ENCODE data around the gene LSP1.

LSP1 gene

DNA sequence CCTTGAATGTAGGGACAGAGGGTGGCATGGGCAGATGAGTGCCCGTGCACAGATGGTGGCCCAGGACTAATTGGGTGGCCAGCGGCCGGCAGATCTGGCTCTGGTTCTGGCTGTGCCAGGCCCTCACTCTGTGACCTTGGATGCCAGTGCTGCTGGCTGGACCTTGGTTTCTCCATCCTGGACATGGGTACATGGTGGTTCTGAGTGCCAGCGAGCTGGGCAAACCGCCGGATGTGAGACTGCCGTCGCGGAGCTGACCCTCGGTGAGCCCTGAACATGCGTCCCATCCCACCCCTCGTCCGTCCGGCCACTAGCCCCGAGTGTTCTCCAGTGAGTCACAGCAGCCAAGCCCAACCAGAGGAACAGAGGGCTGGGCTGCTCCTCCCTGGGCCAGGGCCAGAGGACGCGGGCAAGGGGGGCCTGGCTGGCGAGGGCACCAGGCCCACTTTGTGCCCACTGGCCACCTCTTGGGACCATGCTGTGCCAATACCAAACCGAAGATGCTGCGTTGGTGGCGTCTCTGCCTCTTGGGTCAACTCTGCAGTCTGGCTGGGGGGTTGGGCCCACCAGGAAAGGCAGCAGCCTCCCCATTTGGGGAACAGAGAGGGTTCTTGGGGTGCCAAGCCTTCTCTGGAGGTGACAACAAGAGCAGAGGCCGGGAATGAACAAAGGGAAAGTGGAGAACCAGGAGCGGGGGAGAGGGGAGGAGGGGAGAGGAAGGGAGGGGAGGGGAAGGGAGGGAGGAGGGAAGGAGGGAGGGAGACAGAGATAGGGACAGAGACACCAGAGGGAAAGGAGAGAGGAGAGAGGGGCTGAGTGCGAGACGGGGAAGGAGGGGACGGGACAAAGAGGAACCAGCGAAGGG is 10.7 kb downstream of the LSP1 start:
- Histone ChIP-seq H3K4me3 (replicated peaks; ENCODE audit: insufficient read depth, low read length) (no peak overlapping the region), H3K27ac (replicated peaks) (no peak overlapping the region), H3K27me3 (ENCODE audit: insufficient read depth, poor library complexity, severe bottlenecking) (no peaks in the 10 kb centered on the region)
- TF ChIP-seq GABPA (IDR thresholded peaks at IDR 0.05; ENCODE audit: low read depth): no peak
- 0 out of 2 replicates have a peak, but pooled peaks have one; percentile 12 for TF ChIP-seq POLR2AphosphoS5 (IDR thresholded peaks at IDR 0.05; ENCODE audit: low read depth)
- TF ChIP-seq SPI1 (IDR thresholded peaks at IDR 0.05; ENCODE audit: borderline replicate concordance, low read depth): no peak
- no peak for DNase-seq (ENCODE audit: low read depth in 1 of 2, low spot score in 1 of 2)

DNA sequence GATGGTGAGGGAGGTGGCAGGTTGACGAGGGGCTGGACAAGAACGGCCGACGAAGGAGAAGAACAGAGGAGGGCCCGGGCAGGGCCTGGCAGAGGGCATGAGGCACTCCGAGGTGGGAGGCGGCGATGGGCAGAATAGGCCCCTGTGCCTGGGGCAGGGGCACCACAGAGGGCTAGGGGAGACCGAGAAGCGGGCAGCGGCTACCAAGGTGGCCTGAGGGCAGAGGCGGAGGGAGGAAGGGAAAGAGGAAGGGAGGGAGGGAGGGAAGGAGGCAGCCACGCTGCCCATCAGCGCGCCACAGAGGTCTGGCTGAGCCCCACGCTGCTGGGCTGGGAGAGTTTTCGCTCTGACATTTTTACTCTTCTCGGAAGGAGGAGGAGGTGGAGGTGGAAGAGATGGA is 11.3 kb downstream of the LSP1 start:
- H3K4me3 ChIP-seq (replicated peaks; ENCODE audit: insufficient read depth, low read length): no peak overlapping the region
- H3K27me3 ChIP-seq (ENCODE audit: insufficient read depth, poor library complexity, severe bottlenecking): no peaks in the 10 kb centered on the region
- H3K27ac ChIP-seq (replicated peaks): no peak overlapping the region
- TF ChIP-seq POLR2AphosphoS5 (IDR thresholded peaks at IDR 0.05; ENCODE audit: low read depth) (no peak), SPI1 (IDR thresholded peaks at IDR 0.05; ENCODE audit: borderline replicate concordance, low read depth) (no peak), GABPA (IDR thresholded peaks at IDR 0.05; ENCODE audit: low read depth) (no peak)
- TF ChIP-seq, protein P1, sequence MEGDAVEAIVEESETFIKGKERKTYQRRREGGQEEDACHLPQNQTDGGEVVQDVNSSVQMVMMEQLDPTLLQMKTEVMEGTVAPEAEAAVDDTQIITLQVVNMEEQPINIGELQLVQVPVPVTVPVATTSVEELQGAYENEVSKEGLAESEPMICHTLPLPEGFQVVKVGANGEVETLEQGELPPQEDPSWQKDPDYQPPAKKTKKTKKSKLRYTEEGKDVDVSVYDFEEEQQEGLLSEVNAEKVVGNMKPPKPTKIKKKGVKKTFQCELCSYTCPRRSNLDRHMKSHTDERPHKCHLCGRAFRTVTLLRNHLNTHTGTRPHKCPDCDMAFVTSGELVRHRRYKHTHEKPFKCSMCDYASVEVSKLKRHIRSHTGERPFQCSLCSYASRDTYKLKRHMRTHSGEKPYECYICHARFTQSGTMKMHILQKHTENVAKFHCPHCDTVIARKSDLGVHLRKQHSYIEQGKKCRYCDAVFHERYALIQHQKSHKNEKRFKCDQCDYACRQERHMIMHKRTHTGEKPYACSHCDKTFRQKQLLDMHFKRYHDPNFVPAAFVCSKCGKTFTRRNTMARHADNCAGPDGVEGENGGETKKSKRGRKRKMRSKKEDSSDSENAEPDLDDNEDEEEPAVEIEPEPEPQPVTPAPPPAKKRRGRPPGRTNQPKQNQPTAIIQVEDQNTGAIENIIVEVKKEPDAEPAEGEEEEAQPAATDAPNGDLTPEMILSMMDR (IDR thresholded peaks at IDR 0.05; ENCODE audit: insufficient read depth, low read length): no peak
- TF ChIP-seq, protein P2, sequence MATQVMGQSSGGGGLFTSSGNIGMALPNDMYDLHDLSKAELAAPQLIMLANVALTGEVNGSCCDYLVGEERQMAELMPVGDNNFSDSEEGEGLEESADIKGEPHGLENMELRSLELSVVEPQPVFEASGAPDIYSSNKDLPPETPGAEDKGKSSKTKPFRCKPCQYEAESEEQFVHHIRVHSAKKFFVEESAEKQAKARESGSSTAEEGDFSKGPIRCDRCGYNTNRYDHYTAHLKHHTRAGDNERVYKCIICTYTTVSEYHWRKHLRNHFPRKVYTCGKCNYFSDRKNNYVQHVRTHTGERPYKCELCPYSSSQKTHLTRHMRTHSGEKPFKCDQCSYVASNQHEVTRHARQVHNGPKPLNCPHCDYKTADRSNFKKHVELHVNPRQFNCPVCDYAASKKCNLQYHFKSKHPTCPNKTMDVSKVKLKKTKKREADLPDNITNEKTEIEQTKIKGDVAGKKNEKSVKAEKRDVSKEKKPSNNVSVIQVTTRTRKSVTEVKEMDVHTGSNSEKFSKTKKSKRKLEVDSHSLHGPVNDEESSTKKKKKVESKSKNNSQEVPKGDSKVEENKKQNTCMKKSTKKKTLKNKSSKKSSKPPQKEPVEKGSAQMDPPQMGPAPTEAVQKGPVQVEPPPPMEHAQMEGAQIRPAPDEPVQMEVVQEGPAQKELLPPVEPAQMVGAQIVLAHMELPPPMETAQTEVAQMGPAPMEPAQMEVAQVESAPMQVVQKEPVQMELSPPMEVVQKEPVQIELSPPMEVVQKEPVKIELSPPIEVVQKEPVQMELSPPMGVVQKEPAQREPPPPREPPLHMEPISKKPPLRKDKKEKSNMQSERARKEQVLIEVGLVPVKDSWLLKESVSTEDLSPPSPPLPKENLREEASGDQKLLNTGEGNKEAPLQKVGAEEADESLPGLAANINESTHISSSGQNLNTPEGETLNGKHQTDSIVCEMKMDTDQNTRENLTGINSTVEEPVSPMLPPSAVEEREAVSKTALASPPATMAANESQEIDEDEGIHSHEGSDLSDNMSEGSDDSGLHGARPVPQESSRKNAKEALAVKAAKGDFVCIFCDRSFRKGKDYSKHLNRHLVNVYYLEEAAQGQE (IDR thresholded peaks at IDR 0.05; ENCODE audit: insufficient replicate concordance, low read depth): no peak
- no peak for DNase-seq (ENCODE audit: low read depth in 1 of 2, low spot score in 1 of 2)

DNA sequence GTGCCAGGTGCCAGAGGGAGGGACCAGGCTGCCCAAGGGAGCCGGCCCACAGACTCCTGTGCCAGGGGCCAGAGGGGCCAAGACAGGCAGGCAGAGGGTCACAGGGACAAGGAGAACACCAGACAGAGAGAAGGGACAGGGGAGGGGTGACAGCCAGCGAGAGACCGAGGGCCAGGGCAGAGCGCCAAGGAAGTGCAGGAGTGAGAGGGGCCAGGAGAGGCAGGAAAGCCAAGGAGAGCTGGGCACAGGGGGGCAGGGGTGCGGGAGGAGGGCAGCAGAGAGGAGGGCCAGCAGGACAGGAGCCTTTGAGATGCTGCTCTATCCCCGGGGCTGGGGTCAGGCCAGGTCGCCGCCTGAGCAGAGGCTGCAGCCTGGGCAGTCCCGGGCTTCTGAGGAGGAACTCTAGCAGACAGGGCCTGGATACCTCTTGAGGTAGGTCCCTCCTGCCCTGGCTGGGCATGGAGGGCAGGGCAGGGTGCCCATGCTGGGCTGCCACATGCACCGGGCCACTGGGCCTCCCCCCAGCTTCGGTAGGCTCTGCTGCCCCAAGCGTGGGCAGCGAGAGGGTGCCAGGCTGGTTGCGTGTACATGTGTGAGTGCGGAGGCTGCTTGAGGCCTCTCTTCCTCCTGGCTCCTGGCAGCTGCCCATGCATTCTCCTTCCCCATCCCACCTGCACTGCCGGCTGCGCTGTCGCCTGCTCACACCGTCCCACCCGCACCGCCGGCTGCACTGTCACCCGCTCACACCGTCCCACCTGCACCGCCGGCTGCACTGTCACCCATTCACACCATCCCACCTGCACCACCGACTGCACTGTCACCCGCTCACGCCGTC is 12.2 kb downstream of the LSP1 start:
- DNase-seq (ENCODE audit: low read depth in 1 of 2, low spot score in 1 of 2): no peak
- Histone ChIP-seq H3K27me3 (ENCODE audit: insufficient read depth, poor library complexity, severe bottlenecking) (no peaks in the 10 kb centered on the region), H3K4me3 (replicated peaks; ENCODE audit: insufficient read depth, low read length) (no peak overlapping the region), H3K27ac (replicated peaks) (no peak overlapping the region)
- TF ChIP-seq, protein P2 (IDR thresholded peaks at IDR 0.05; ENCODE audit: insufficient replicate concordance, low read depth): no peak
- no peak for TF ChIP-seq GABPA (IDR thresholded peaks at IDR 0.05; ENCODE audit: low read depth)
- TF ChIP-seq POLR2AphosphoS5 (IDR thresholded peaks at IDR 0.05; ENCODE audit: low read depth): 0 out of 2 replicates have a peak, but pooled peaks have one; percentile 22
- no peak for TF ChIP-seq SPI1 (IDR thresholded peaks at IDR 0.05; ENCODE audit: borderline replicate concordance, low read depth)

DNA sequence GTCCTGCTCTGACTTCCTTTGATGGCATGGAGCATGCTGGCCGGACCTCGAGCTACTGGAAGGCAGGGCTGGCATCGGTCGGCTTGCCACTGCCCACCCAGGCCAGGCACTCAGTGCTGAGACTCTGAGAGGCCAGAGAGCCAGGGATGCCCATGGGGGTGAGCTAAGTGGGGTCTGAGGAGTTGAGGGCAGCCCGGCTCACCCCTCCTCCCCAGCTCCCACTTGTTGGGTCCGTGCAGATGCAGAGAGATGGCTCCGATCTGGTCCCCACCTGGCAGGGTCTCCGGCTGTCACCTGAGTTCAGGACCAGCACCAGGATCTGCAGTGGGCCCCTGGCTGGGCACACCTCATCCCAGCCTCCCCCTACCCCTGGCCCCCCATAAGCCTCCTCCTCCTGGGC is 13.3 kb downstream of the LSP1 start:
- no peak overlapping the region for H3K27ac ChIP-seq (replicated peaks)
- H3K27me3 ChIP-seq (ENCODE audit: insufficient read depth, poor library complexity, severe bottlenecking): no peaks in the 10 kb centered on the region
- no peak for DNase-seq (ENCODE audit: low read depth in 1 of 2, low spot score in 1 of 2)
- no peak for TF ChIP-seq GABPA (IDR thresholded peaks at IDR 0.05; ENCODE audit: low read depth)
- TF ChIP-seq, protein P1 (IDR thresholded peaks at IDR 0.05; ENCODE audit: insufficient read depth, low read length): no peak
- TF ChIP-seq, protein P2 (IDR thresholded peaks at IDR 0.05; ENCODE audit: insufficient replicate concordance, low read depth): no peak
- TF ChIP-seq POLR2AphosphoS5 (IDR thresholded peaks at IDR 0.05; ENCODE audit: low read depth): no peak
- TF ChIP-seq SPI1 (IDR thresholded peaks at IDR 0.05; ENCODE audit: borderline replicate concordance, low read depth): no peak
- H3K4me3 ChIP-seq (replicated peaks; ENCODE audit: insufficient read depth, low read length): no peak overlapping the region
